ENCODE measurements around the gene LIG3.
A peak's percentile ranks its signal among the peaks of the same experiment; 100 is the strongest.
"Not testable (repeated sequence)": the region's sequence is repeated elsewhere in the genome, so short reads cannot be mapped to it uniquely, and the experiment has no call there.

LIG3 gene

GRCh38 chr17:35045458-35045979 is 65.2 kb downstream of the LIG3 start:
- DNase-seq: not testable (repeated sequence)

- no peak for DNase-seq
Observed at GRCh38 chr17:35046245-35046644, 65.9 kb downstream of the LIG3 start.

DNA sequence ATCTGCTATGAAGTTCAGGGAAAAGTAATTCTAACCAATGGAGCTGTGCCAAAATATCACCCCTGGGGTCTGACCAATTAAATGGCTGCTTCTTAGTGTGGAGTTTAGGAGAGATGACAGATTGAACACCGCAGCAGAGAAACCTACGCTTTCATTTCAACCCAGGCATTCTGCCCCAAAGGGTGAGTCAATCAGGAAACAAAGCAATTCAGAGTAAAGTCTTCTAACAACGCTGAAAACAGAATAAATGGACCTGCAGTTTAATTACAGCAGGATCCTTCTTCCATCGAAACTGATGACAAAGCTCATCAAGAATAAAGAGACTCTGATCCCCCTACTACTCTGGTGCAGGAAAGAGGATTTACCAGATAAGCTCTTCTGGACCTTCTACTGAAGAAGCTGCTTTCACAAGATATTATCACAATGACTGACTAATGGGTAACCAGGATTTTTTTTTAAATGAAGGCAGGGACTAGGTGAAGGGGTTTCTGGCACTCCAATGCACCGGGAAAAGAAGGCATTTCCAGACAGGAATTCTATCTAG is 66.5 kb downstream of the LIG3 start:
- peak; percentile 85 for DNase-seq

- peak; percentile 17 for DNase-seq
Observed at GRCh38 chr17:35048685-35049379, 68.5 kb downstream of the LIG3 start.

GRCh38 chr17:35050170-35050569 is 69.9 kb downstream of the LIG3 start:
- no peak for DNase-seq

DNA sequence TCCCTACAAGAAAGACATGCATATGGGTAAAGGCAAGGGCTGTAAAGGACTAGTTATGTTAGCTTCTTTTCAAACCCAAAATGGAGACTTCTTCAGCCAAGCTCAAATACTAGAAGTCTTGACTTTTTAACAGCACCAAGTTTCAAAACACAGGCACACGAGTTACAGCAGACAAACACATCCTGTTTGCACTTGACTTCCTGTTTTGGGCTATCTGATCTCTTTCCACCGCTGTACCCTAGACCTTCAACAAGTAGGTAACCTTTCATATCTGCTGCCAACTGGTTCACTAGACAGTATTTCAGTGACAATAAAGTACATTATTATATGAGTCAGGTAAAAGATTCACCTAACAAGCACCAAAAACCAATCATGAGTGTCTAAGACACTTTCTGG is 70.9 kb downstream of the LIG3 start:
- no peak for DNase-seq

DNA sequence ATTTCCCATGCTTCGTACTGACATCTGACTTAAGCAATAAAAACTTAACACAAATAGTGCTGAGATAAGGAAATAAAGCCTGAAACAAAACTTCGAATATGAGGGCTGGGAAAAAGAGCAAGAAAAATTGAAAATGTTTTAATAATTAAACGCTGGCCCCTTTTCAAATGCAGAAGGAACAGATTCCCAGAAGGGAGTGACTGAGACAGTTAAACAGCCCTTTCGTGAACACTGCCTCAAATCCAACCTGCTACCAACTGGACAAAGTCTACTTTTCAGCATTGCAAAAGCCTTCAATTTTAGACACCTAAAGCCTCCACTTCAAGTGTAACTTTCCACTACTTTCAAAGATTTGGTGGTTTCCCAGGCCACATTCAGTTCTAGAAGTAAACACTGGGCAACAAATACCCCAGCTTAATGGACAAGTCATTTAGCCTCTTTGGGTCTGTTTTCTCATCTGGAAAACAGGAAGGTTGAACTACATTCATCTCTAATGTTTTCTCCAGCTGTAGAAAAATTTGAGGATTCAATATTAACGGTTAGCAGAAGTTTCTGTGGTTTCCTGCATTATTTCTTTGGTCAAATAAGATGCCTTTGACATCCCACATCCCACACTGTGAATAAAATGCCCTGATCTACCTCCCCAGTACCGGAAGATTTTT is 71.4 kb downstream of the LIG3 start:
- no peak for DNase-seq

DNA sequence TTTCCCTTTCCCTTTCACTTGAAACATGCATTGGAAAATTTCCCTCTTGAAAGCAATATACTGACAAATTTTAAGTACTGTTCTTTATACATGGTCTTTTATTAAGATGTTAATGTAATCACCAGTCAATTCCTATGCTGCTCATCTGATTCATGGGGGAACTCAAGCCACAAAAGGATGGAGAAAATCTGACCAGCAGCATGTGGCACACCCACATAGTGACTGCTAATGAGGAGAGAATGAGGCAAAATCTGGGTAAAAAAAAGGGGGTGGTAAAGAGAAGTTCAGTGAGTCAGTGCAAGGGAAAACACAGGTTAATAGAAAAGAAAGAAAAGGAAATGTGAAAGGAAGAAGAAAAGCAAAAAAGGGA is 71.9 kb downstream of the LIG3 start:
- DNase-seq: no peak

GRCh38 chr17:35052780-35053179 is 72.5 kb downstream of the LIG3 start:
- DNase-seq: no peak

GRCh38 chr17:35053204-35053603 is 72.9 kb downstream of the LIG3 start:
- DNase-seq: no peak

GRCh38 chr17:35056013-35056412 is 75.7 kb downstream of the LIG3 start:
- no peak for DNase-seq

DNA sequence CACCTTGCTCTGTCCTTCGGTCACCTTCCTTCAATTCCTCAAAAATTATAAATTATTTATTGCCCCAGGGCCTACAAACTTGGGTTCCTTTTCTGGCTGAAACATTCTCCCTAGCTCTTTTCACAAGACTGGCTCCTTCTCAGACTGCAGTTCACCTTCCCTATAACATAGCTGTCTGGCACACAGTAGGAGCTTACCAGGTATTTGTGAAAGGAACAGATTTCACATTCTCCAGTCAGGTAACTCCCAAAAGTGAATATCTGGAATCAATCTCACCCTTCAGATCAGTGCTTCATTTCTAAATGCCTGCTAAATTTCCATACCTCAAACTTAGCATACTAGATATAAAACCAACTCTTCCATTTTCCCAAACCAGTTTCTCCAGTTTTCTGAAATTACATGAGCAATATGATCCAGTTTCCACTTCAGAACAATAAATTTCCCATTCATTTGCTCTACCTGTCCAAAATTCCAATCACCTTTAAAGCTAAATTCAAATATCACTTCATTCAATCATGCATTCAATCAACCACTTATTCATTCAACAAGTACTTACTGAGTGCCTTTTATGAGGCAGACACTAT is 77.1 kb downstream of the LIG3 start:
- DNase-seq: no peak
